Mesodermal cell (in vitro differentiated cells): ENCODE results near the gene MGLL.

Source experiments
- H3K27ac ChIP-seq: 2 replicates; pipeline ENCODE4 v1.7.0; 2013; ENCODE audit warnings: mild to moderate bottlenecking, low read depth, low read length, moderate library complexity; ENCODE audit not compliant: severe bottlenecking
- H3K36me3 ChIP-seq: 2 replicates; pipeline ENCODE4 v1.7.1; 2013; ENCODE audit warnings: mild to moderate bottlenecking, low read length, moderate library complexity; ENCODE audit not compliant: control insufficient read depth, insufficient read depth
- H3K4me1 ChIP-seq: one replicate; pipeline ENCODE4 v1.7.1; 2013; ENCODE audit warnings: mild to moderate bottlenecking, low read length; ENCODE audit not compliant: insufficient read depth, control insufficient read depth, poor library complexity, severe bottlenecking
- H3K4me3 ChIP-seq: 2 replicates; pipeline ENCODE4 v1.7.0; 2013; ENCODE audit warnings: low read length, control low read depth, mild to moderate bottlenecking; ENCODE audit not compliant: insufficient read depth, poor library complexity, severe bottlenecking; ENCODE audit errors: extremely low read depth
- H3K9me3 ChIP-seq: 2 replicates; pipeline ENCODE4 v1.7.1; 2013; ENCODE audit warnings: mild to moderate bottlenecking, low read length, moderate library complexity; ENCODE audit not compliant: control insufficient read depth
- WGBS, 2 experiments: methylation state at CpG; one replicate each; pipeline ENCODE4 v1.1.5; 2013; ENCODE audit warnings: missing lambda C conversion rate in 2 of 2; ENCODE audit not compliant: insufficient coverage in 2 of 2; 5-methylcytosine and 5-hydroxymethylcytosine counted together

Gene MGLL

GRCh38 chr3:127772827-127773751 lies 49.2 kb downstream of the MGLL start:
- H3K36me3 ChIP-seq = no peaks in the 10 kb centered on the region
- no peak overlapping the region for H3K4me3 ChIP-seq
- H3K9me3 ChIP-seq = peaks cover 9% of the 10 kb centered on the region
- WGBS, 2 experiments = 96 to 97% methylated on average over 12 of the region's 12 CpGs
- H3K27ac ChIP-seq = no peak overlapping the region
- peaks cover 20% of the 10 kb centered on the region for H3K4me1 ChIP-seq

GRCh38 chr3:127772273-127772672 lies 50.0 kb downstream of the MGLL start:
- Histone ChIP-seq H3K4me3 (no peak overlapping the region), H3K36me3 (no peaks in the 10 kb centered on the region), H3K9me3 (peaks cover 9% of the 10 kb centered on the region), H3K4me1 (peaks cover 20% of the 10 kb centered on the region), H3K27ac (no peak overlapping the region)
- WGBS, 2 experiments = 95 to 100% methylated on average over 3 to 5 of the region's 5 CpGs

GRCh38 chr3:127771746-127772145 lies 50.6 kb downstream of the MGLL start:
- H3K36me3 ChIP-seq = no peaks in the 10 kb centered on the region
- 96 to 97% methylated on average over 3 to 4 of the region's 7 CpGs for WGBS, 2 experiments
- peaks cover 8% of the 10 kb centered on the region for H3K9me3 ChIP-seq
- H3K4me3 ChIP-seq = no peak overlapping the region
- peaks cover 20% of the 10 kb centered on the region for H3K4me1 ChIP-seq
- no peak overlapping the region for H3K27ac ChIP-seq

- WGBS, 2 experiments = 92 to 97% methylated on average over 5 to 6 of the region's 6 CpGs
- H3K4me3 ChIP-seq = no peak overlapping the region
- H3K9me3 ChIP-seq = peaks cover 8% of the 10 kb centered on the region
- peaks cover 24% of the 10 kb centered on the region for H3K4me1 ChIP-seq
- no peaks in the 10 kb centered on the region for H3K36me3 ChIP-seq
- no peak overlapping the region for H3K27ac ChIP-seq
These were observed 51.5 kb downstream of the MGLL start for GRCh38 chr3:127770671-127771355.

GRCh38 chr3:127769284-127770081 lies 52.8 kb downstream of the MGLL start:
- peaks cover 8% of the 10 kb centered on the region for H3K9me3 ChIP-seq
- peaks cover 24% of the 10 kb centered on the region for H3K4me1 ChIP-seq
- no peak overlapping the region for H3K4me3 ChIP-seq
- 87 to 96% methylated on average over 4 to 7 of the region's 13 CpGs for WGBS, 2 experiments
- H3K27ac ChIP-seq = no peak overlapping the region
- H3K36me3 ChIP-seq = no peaks in the 10 kb centered on the region

GRCh38 chr3:127768346-127769008 lies 53.8 kb downstream of the MGLL start:
- peaks cover 27% of the 10 kb centered on the region for H3K4me1 ChIP-seq
- no peaks in the 10 kb centered on the region for H3K36me3 ChIP-seq
- WGBS, 2 experiments = 94 to 95% methylated on average over 2 of the region's 4 CpGs
- no peak overlapping the region for H3K4me3 ChIP-seq
- H3K9me3 ChIP-seq = peaks cover 8% of the 10 kb centered on the region
- H3K27ac ChIP-seq = peak overlapping the region; percentile 85

GRCh38 chr3:127767126-127767525 lies 55.2 kb downstream of the MGLL start:
- H3K4me1 ChIP-seq = peaks cover 40% of the 10 kb centered on the region
- WGBS, 2 experiments = 70 to 100% methylated on average over 1 of the region's 1 CpG
- peaks cover 8% of the 10 kb centered on the region for H3K9me3 ChIP-seq
- H3K27ac ChIP-seq = no peak overlapping the region
- H3K4me3 ChIP-seq = no peak overlapping the region
- H3K36me3 ChIP-seq = no peaks in the 10 kb centered on the region

- Histone ChIP-seq H3K27ac (no peak overlapping the region), H3K36me3 (no peaks in the 10 kb centered on the region), H3K9me3 (peaks cover 8% of the 10 kb centered on the region), H3K4me3 (no peak overlapping the region), H3K4me1 (peaks cover 47% of the 10 kb centered on the region)
- WGBS, 2 experiments = 95 to 100% methylated on average over 3 to 7 of the region's 7 CpGs
These were observed 56.6 kb downstream of the MGLL start for GRCh38 chr3:127765735-127766134.

- H3K27ac ChIP-seq = no peak overlapping the region
- no peaks in the 10 kb centered on the region for H3K36me3 ChIP-seq
- H3K9me3 ChIP-seq = peaks cover 8% of the 10 kb centered on the region
- 88 to 93% methylated on average over 3 to 4 of the region's 5 CpGs for WGBS, 2 experiments
- H3K4me3 ChIP-seq = no peak overlapping the region
- peaks cover 47% of the 10 kb centered on the region for H3K4me1 ChIP-seq
These were observed 57.4 kb downstream of the MGLL start for GRCh38 chr3:127764841-127765362.

GRCh38 chr3:127764301-127764700 lies 58.0 kb downstream of the MGLL start:
- WGBS, 2 experiments = 87 to 100% methylated on average over 3 of the region's 8 CpGs
- H3K4me1 ChIP-seq = peaks cover 43% of the 10 kb centered on the region
- no peaks in the 10 kb centered on the region for H3K36me3 ChIP-seq
- no peak overlapping the region for H3K4me3 ChIP-seq
- H3K27ac ChIP-seq = no peak overlapping the region
- peaks cover 8% of the 10 kb centered on the region for H3K9me3 ChIP-seq
